Naive thymus-derived CD4-positive, alpha-beta T cell (primary cell): Measurements from ENCODE around the gene SLC39A11. TPM values are rescaled to one million over a fixed set of nuclear protein-coding genes. Genes with fewer than 3 reads are reported as not detected.

Experiments
- ATAC-seq: fragments of 150-1000 bp; cut with Tn5 transposase; 2 replicates; pipeline ENCODE4 v1.10.0; 2021; ENCODE audit warnings: mild to moderate bottlenecking, moderate library complexity
- CTCF ChIA-PET: fragments of 350-600 bp; sonication (Branson Sonifier 250); formaldehyde crosslinking; loops from one replicate; lab custom pipeline; 2021; ENCODE audit warnings: antibody characterized with exemption; lab: Charles Lee
- POLR2A ChIA-PET: fragments of 350-600 bp; sonication (Branson Sonifier 250); formaldehyde crosslinking; loops from one replicate; lab custom pipeline; 2021; ENCODE audit warnings: antibody characterized with exemption, inconsistent platforms; lab: Charles Lee
- DNase-seq, 9 donors: peaks; one replicate each; pipeline versions ENCODE4 v3.0.0 to v3.0.0-alpha.2; 2020 to 2022; ENCODE audit warnings: mixed read lengths in 1 of 9
- H3K27ac ChIP-seq: one replicate; pipeline ENCODE4 v1.7.0; 2013; ENCODE audit warnings: mild to moderate bottlenecking, low read depth, low read length, moderate library complexity
- H3K27me3 ChIP-seq, 2 donors: one replicate each; pipeline ENCODE4 v1.7.0; 2013; ENCODE audit warnings: low read length in 2 of 2, mild to moderate bottlenecking in 2 of 2, moderate library complexity in 2 of 2; ENCODE audit not compliant: control insufficient read depth in 2 of 2, insufficient read depth in 2 of 2
- H3K36me3 ChIP-seq, 3 experiments: 1 replicate in 2 of 3; 2 replicates in 1 of 3; pipeline ENCODE4 v1.7.0; 2013; ENCODE audit warnings: low read length in 3 of 3, mild to moderate bottlenecking in 3 of 3, moderate library complexity in 1 of 3; ENCODE audit not compliant: insufficient read depth in 3 of 3, control insufficient read depth in 2 of 3
- H3K4me1 ChIP-seq, 2 donors: one replicate each; pipeline ENCODE4 v1.7.0; 2013; ENCODE audit warnings: low read length in 2 of 2, mild to moderate bottlenecking in 2 of 2, moderate library complexity in 1 of 2; ENCODE audit not compliant: control insufficient read depth in 2 of 2, insufficient read depth in 2 of 2
- H3K4me3 ChIP-seq: 2 replicates; pipeline ENCODE4 v1.7.0; 2013; ENCODE audit warnings: mild to moderate bottlenecking, low read length
- H3K9me3 ChIP-seq, 3 experiments: 1 replicate in 2 of 3; 2 replicates in 1 of 3; pipeline ENCODE4 v1.7.0; 2013; ENCODE audit warnings: low read length in 3 of 3; ENCODE audit not compliant: control insufficient read depth in 2 of 3
- H3K27ac Mint-ChIP-seq, 9 donors: one replicate each; pipeline ENCODE4 v1.8.0; 2020 to 2022; ENCODE audit warnings: mixed read lengths in 9 of 9, mild to moderate bottlenecking in 8 of 9, moderate library complexity in 5 of 9, inconsistent platforms in 2 of 9
- H3K27me3 Mint-ChIP-seq, 5 donors: one replicate each; pipeline ENCODE4 v1.8.0; 2021 to 2022; ENCODE audit warnings: mixed read lengths in 5 of 5, mild to moderate bottlenecking in 1 of 5
- H3K36me3 Mint-ChIP-seq, 5 donors: one replicate each; pipeline ENCODE4 v1.8.0; 2020 to 2022; ENCODE audit warnings: mixed read lengths in 5 of 5, mild to moderate bottlenecking in 3 of 5, inconsistent platforms in 1 of 5
- H3K4me1 Mint-ChIP-seq, 7 donors: one replicate each; pipeline ENCODE4 v1.8.0; 2020 to 2022; ENCODE audit warnings: mixed read lengths in 7 of 7, mild to moderate bottlenecking in 3 of 7, inconsistent platforms in 1 of 7
- H3K4me3 Mint-ChIP-seq, 10 donors: one replicate each; pipeline ENCODE4 v1.8.0; 2020 to 2022; ENCODE audit warnings: mild to moderate bottlenecking in 10 of 10, mixed read lengths in 10 of 10, moderate library complexity in 6 of 10, inconsistent platforms in 2 of 10
- H3K9me3 Mint-ChIP-seq, 11 donors: one replicate each; pipeline ENCODE4 v1.8.0; 2020 to 2022; ENCODE audit warnings: mixed read lengths in 11 of 11, mild to moderate bottlenecking in 4 of 11, inconsistent platforms in 1 of 11, moderate library complexity in 1 of 11
- intact Hi-C, 2 donors: fragments of 100-400 bp; cut with micrococcal nuclease; formaldehyde crosslinking; loops; one replicate each; pipeline ENCODE4 v1.15.1; 2023
- polyA plus RNA-seq, 2 donors: library from polyadenylated mRNA; unstranded; fragments of 300-500 nt; fragmentation: Illumina TruSeq; gene quantifications; one replicate each; pipeline ENCODE4 v1.2.3, GENCODE V29; 2021
- total RNA-seq, 6 experiments: library from RNA in 5 of 6; stranded (reverse) in 5 of 6; gene quantifications; 1 replicate in 5 of 6; 2 replicates in 1 of 6; pipeline ENCODE4 v1.2.3 and lab custom pipeline; 2021 to 2026

The SLC39A11 gene
- total and polyA plus RNA-seq, 7 experiments from 2014 or later: 8.5 to 36.7 (median 19.8) TPM

DNA sequence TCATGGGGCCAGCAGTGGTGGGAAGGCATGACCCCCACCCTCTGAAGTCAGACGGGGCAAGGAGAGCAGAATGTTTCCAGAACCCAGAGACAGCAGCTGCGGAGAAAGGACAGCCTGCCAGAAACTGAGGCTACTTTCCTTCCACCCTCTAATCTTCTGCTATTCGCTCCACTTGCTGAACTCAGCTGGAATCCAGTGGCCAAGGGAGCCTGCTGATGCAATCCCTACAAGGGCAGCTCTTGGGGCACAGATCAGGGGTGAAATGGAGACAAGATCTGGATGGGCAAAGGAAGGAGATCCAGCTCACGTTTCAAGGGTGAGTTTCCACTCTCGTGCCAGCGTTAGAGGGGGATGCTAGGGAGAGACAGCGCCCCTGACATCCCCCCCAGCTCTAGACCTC, 479.1 kb downstream of the SLC39A11 start:
- DNase-seq (no peak), ATAC-seq (no peak)
- no peak overlapping the region for H3K4me3 Mint-ChIP-seq
- ChIA-PET CTCF (no interaction called here), POLR2A (no interaction called here)
- Histone ChIP-seq H3K36me3 (no peaks in the 10 kb centered on the region), H3K27ac (no peak overlapping the region), H3K27me3 (no peaks in the 10 kb centered on the region), H3K4me3 (no peak overlapping the region), H3K4me1 (peaks cover 0 to 3% of the 10 kb centered on the region in 2 donors), H3K9me3 (no peaks in the 10 kb centered on the region)
- peaks cover 12 to 19% (median 15%) of the 10 kb centered on the region in 7 donors for H3K4me1 Mint-ChIP-seq
- H3K36me3 Mint-ChIP-seq: peaks cover 0 to 2% (median 0%) of the 10 kb centered on the region in 5 donors
- H3K27me3 Mint-ChIP-seq: peaks cover 18 to 63% (median 28%) of the 10 kb centered on the region in 5 donors
- peaks cover 0 to 5% (median 1%) of the 10 kb centered on the region in 11 donors for H3K9me3 Mint-ChIP-seq
- no peak overlapping the region for H3K27ac Mint-ChIP-seq
- intact Hi-C loops: loop anchor here in 1 of 2 donors (10.0 kb wide), 1 partner anchor 49 kb away; no protein-coding TSS in a partner anchor

DNA sequence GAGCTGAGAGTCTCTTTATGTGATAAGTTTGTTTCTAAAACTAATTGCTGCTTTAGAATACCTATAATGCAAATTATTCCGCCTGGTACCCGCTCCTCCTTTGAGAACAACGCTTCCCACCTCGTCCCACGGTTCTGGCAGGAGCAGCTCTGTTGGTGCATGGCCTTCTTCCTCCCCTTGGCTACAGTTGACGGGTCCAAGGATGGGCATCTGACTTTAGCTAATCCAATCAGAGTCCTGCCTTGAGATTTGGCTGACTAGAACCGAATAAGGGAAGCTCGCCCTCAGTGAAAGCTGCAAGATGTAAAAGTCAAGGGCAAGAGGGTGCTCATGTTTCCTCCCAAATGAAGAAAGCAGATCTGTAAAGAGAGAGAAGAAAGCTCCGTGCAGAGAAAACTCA, 481.3 kb downstream of the SLC39A11 start:
- Histone ChIP-seq H3K4me3 (no peak overlapping the region), H3K4me1 (no peaks in the 10 kb centered on the region), H3K36me3 (no peaks in the 10 kb centered on the region), H3K27me3 (no peaks in the 10 kb centered on the region), H3K9me3 (no peaks in the 10 kb centered on the region), H3K27ac (no peak overlapping the region)
- CTCF ChIA-PET: no interaction called here
- no peak for DNase-seq
- Mint-ChIP-seq H3K27me3 (peaks cover 18 to 61% (median 28%) of the 10 kb centered on the region in 5 donors), H3K36me3 (peaks cover 0 to 15% (median 0%) of the 10 kb centered on the region in 5 donors), H3K4me3 (no peak overlapping the region), H3K4me1 (peaks cover 0 to 5% (median 0%) of the 10 kb centered on the region in 7 donors), H3K9me3 (peaks cover 0 to 21% (median 12%) of the 10 kb centered on the region in 11 donors), H3K27ac (no peak overlapping the region)
- POLR2A ChIA-PET: no interaction called here
- intact Hi-C loops: loop anchor here in 1 of 2 donors (10.0 kb wide), 1 partner anchor 46 kb away; no protein-coding TSS in a partner anchor
- ATAC-seq: no peak

DNA sequence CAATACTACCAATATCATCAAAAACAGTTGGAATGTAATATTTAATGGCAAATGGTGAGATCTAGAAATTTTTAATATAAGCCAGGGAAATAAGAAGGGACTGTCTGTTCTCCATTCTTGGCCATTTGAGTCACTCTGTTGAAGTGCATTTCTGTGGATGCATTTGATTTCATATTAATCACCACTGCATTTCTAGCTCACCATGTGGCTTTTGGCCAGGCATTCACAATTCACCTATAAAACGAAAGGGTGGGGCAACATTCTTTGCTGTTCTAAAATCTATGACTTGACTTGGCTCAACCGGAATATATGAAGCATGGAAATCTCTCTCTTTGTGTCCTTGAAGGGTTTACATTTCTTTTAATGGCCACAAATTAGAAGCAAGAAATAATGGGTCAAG, 483.0 kb downstream of the SLC39A11 start:
- H3K4me1 ChIP-seq: no peaks in the 10 kb centered on the region
- POLR2A ChIA-PET: no interaction called here
- Mint-ChIP-seq H3K36me3 (peaks cover 0 to 15% (median 0%) of the 10 kb centered on the region in 5 donors), H3K9me3 (peaks cover 0 to 21% (median 12%) of the 10 kb centered on the region in 11 donors), H3K4me3 (no peak overlapping the region), H3K27ac (no peak overlapping the region), H3K27me3 (peaks cover 9 to 48% (median 28%) of the 10 kb centered on the region in 5 donors), H3K4me1 (no peaks in the 10 kb centered on the region)
- ATAC-seq (no peak), DNase-seq (no peak)
- H3K9me3 ChIP-seq: no peaks in the 10 kb centered on the region
- no peaks in the 10 kb centered on the region for H3K36me3 ChIP-seq
- no peak overlapping the region for H3K27ac ChIP-seq
- no peaks in the 10 kb centered on the region for H3K27me3 ChIP-seq
- H3K4me3 ChIP-seq: no peak overlapping the region
- intact Hi-C loops: no loop called here
- CTCF ChIA-PET: no interaction called here

DNA sequence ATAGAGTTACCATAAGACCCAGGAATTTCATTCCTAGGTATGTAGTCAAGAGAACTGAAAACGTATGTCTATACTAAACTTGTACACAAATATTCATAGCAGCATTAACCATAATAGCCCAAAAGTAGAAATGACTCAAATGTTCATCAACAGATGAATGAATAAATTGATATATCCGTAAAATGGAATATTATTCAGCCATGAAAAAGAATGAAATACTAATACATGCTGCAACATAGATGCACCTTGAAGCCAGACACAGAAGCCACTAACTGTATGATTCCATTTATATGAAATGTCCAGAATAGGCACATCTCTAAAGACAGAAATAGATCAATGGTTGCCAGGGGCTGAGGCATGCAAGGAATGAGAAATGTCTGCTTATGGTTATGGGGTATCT, 484.1 kb downstream of the SLC39A11 start:
- no peaks in the 10 kb centered on the region for H3K27me3 ChIP-seq
- no peaks in the 10 kb centered on the region for H3K9me3 ChIP-seq
- intact Hi-C loops: no loop called here
- peaks cover 0 to 21% (median 12%) of the 10 kb centered on the region in 11 donors for H3K9me3 Mint-ChIP-seq
- POLR2A ChIA-PET: no interaction called here
- H3K27ac Mint-ChIP-seq: no peak overlapping the region
- peaks cover 0 to 41% (median 23%) of the 10 kb centered on the region in 5 donors for H3K27me3 Mint-ChIP-seq
- H3K36me3 Mint-ChIP-seq: peaks cover 0 to 15% (median 0%) of the 10 kb centered on the region in 5 donors
- H3K4me1 Mint-ChIP-seq: no peaks in the 10 kb centered on the region
- H3K4me3 Mint-ChIP-seq: no peak overlapping the region
- DNase-seq (no peak), ATAC-seq (no peak)
- no peak overlapping the region for H3K4me3 ChIP-seq
- H3K36me3 ChIP-seq: no peaks in the 10 kb centered on the region
- H3K4me1 ChIP-seq: no peaks in the 10 kb centered on the region
- CTCF ChIA-PET: no interaction called here
- no peak overlapping the region for H3K27ac ChIP-seq

DNA sequence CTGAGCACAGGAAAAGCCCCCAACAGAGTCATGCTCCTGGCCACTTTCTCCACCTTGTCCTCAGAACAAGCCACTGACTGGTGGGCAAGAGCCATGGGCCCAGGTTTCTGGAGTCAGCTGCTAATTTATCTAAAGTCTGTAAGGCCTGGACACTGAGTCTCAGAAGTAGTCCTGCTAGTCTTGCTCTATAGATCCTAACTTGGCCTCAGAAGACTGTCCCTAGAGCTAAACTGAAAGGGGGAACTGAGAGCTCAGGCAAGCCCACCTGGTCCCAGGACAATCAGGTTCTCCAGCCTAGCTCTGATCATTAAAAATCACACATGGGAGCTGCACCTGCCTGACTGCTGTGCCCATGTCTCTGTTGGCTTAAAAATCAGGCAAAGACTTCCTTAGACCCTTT, 485.8 kb downstream of the SLC39A11 start:
- ChIA-PET POLR2A (no interaction called here), CTCF (no interaction called here)
- Histone ChIP-seq H3K4me3 (no peak overlapping the region), H3K27me3 (no peaks in the 10 kb centered on the region), H3K4me1 (no peaks in the 10 kb centered on the region), H3K9me3 (no peaks in the 10 kb centered on the region), H3K36me3 (no peaks in the 10 kb centered on the region), H3K27ac (no peak overlapping the region)
- Mint-ChIP-seq H3K4me1 (no peaks in the 10 kb centered on the region), H3K36me3 (peaks cover 0 to 15% (median 0%) of the 10 kb centered on the region in 5 donors), H3K27ac (no peak overlapping the region), H3K27me3 (peaks cover 0 to 30% (median 22%) of the 10 kb centered on the region in 5 donors), H3K9me3 (peaks cover 0 to 21% (median 12%) of the 10 kb centered on the region in 11 donors), H3K4me3 (no peak overlapping the region)
- DNase-seq (no peak), ATAC-seq (no peak)
- intact Hi-C loops: no loop called here

DNA sequence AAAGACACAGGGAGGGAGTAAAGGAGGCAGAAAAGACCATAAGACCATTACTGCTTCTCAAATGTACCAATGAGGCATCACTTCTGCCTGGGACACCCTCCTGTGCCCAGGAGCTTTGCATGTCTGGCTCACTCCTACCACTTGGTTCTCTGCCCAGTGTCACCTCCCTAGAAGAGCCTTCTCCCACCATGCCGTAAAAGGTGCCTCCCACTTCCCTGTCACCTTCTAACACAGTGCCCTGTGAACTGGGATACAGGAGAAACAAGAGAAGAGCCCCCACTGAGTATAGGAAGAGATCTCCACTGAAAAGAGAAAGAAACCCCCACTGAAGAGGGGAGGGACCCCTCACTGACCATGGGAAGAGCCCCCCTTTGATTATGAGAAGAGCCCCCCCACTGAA, 486.9 kb downstream of the SLC39A11 start:
- Mint-ChIP-seq H3K27ac (no peak overlapping the region), H3K4me1 (no peaks in the 10 kb centered on the region), H3K9me3 (peaks cover 0 to 21% (median 12%) of the 10 kb centered on the region in 11 donors), H3K27me3 (peaks cover 6 to 31% (median 26%) of the 10 kb centered on the region in 5 donors), H3K36me3 (peaks cover 0 to 15% (median 0%) of the 10 kb centered on the region in 5 donors), H3K4me3 (no peak overlapping the region)
- ATAC-seq (no peak), DNase-seq (no peak)
- H3K9me3 ChIP-seq: no peaks in the 10 kb centered on the region
- H3K4me1 ChIP-seq: no peaks in the 10 kb centered on the region
- ChIA-PET CTCF (no interaction called here), POLR2A (no interaction called here)
- H3K27ac ChIP-seq: no peak overlapping the region
- no peaks in the 10 kb centered on the region for H3K27me3 ChIP-seq
- intact Hi-C loops: no loop called here
- H3K36me3 ChIP-seq: no peaks in the 10 kb centered on the region
- no peak overlapping the region for H3K4me3 ChIP-seq

DNA sequence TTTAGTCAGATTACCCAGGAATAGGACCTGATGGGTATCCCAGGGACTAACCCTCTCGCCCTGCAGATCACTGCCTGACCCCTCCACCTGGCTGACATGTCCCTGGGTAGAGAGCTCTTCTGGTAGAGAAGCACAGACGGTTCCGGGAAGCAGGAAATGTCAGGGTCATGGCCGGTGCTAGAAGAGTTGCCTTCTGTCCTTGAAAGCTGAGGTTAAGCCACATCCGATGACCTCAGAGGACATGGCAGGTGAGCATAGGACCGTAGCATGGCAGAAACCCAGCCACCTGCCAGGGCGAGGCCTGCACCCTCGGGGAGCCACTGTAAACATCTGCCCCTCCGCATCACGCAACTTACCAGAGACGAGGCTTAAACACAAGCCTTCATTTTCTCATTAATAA, 488.0 kb downstream of the SLC39A11 start:
- Histone ChIP-seq H3K27me3 (no peaks in the 10 kb centered on the region), H3K27ac (no peak overlapping the region), H3K9me3 (no peaks in the 10 kb centered on the region), H3K4me1 (no peaks in the 10 kb centered on the region), H3K4me3 (no peak overlapping the region), H3K36me3 (no peaks in the 10 kb centered on the region)
- CTCF ChIA-PET: no interaction called here
- H3K4me3 Mint-ChIP-seq: no peak overlapping the region
- intact Hi-C loops: no loop called here
- no peak for ATAC-seq
- H3K36me3 Mint-ChIP-seq: peaks cover 0 to 15% (median 0%) of the 10 kb centered on the region in 5 donors
- H3K27me3 Mint-ChIP-seq: peaks cover 12 to 40% (median 35%) of the 10 kb centered on the region in 5 donors
- H3K9me3 Mint-ChIP-seq: peaks cover 0 to 21% (median 12%) of the 10 kb centered on the region in 11 donors
- no peak overlapping the region for H3K27ac Mint-ChIP-seq
- H3K4me1 Mint-ChIP-seq: no peaks in the 10 kb centered on the region
- POLR2A ChIA-PET: no interaction called here
- no peak for DNase-seq
